NB4 (cell line): ENCODE results near the gene NLRC3.

Source experiments
- CTCF ChIP-seq: IDR thresholded peaks from one replicate; pipeline ENCODE4 v1.5.1; 2012; ENCODE audit warnings: low read depth, low read length
- MAX ChIP-seq: IDR thresholded peaks from 2 replicates; pipeline ENCODE4 v1.6.1; 2011; ENCODE audit warnings: low read depth, low read length
- POLR2A ChIP-seq: IDR thresholded peaks from 2 replicates; pipeline ENCODE4 v1.6.1; 2011; ENCODE audit warnings: mild to moderate bottlenecking; ENCODE audit not compliant: insufficient read length; ENCODE audit errors: extremely low read depth

DNA sequence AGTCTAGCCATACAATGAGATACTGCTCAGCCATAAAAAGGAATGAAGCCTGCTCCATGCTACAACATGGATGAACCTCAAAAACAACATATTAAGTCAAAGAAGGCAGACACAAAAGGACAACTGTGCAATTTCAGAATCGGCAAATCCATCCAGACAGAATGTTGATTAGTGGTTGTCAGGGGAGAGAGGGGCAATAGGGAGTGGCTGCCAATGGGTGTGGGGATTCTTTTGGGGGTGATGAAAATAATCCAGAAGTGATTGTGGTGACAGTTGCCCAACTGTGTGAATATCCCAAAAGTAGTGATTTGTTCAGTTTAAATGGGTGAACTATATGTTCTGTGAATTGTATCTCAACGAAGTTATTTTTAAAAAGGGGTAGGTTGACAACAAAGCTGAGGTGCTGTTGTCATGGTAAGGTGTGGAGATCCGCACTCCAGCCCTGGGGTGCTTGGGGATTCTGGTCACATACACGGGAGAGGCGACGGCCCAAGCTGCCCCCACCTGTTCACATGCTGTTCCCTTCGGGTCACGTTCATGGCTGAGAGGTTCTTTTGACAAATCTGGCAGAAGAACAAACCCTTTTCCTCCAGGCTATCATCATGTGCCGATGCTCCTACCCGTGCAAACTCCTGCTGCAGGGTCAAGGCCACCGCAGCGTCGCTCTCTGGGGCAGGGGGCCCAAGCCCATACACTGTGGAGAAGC is 24.6 kb upstream of the NLRC3 start:
- TF ChIP-seq CTCF (no peak), POLR2A (no peak), MAX (no peak)
